HUES48 (cell line): ENCODE measurements around the gene CKMT2.
"Not testable (repeated sequence)": the region's sequence is repeated elsewhere in the genome, so short reads cannot be mapped to it uniquely, and the experiment has no call there.

ENCODE experiments used
- H3K27ac ChIP-seq: one replicate; pipeline ENCODE4 v1.7.0; 2013; ENCODE audit warnings: low read depth, low read length, inconsistent platforms
- H3K27me3 ChIP-seq: 2 replicates; pipeline ENCODE4 v1.6.1; 2013; ENCODE audit warnings: mild to moderate bottlenecking, low read length; ENCODE audit not compliant: control insufficient read depth, insufficient read depth
- H3K36me3 ChIP-seq: 2 replicates; pipeline ENCODE4 v1.6.1; 2013; ENCODE audit warnings: low read length; ENCODE audit not compliant: control insufficient read depth, insufficient read depth
- H3K4me1 ChIP-seq: 2 replicates; pipeline ENCODE4 v1.6.1; 2013; ENCODE audit warnings: mild to moderate bottlenecking, low read length; ENCODE audit not compliant: control insufficient read depth, insufficient read depth
- H3K4me3 ChIP-seq: 2 replicates; pipeline ENCODE4 v1.5.1; 2013; ENCODE audit warnings: mild to moderate bottlenecking, low read depth, low read length
- H3K9ac ChIP-seq: 2 replicates; pipeline ENCODE4 v1.6.1; 2013; ENCODE audit warnings: mild to moderate bottlenecking, low read depth, low read length, moderate library complexity
- H3K9me3 ChIP-seq: 2 replicates; pipeline ENCODE4 v1.6.1; 2013; ENCODE audit warnings: low read length; ENCODE audit not compliant: control insufficient read depth, insufficient read depth

The CKMT2 gene

GRCh38 chr5:81283976-81284375, 50.9 kb downstream of the CKMT2 start:
- Histone ChIP-seq H3K4me3 (no peak overlapping the region), H3K4me1 (no peaks in the 10 kb centered on the region), H3K27ac (no peak overlapping the region), H3K27me3 (no peaks in the 10 kb centered on the region), H3K36me3 (no peaks in the 10 kb centered on the region), H3K9me3 (no peaks in the 10 kb centered on the region), H3K9ac (no peak overlapping the region)

GRCh38 chr5:81286059-81286617, 53.0 kb downstream of the CKMT2 start:
- Histone ChIP-seq H3K27me3 (no peaks in the 10 kb centered on the region), H3K4me3 (no peak overlapping the region), H3K27ac (no peak overlapping the region), H3K9ac (no peak overlapping the region), H3K9me3 (no peaks in the 10 kb centered on the region), H3K4me1 (no peaks in the 10 kb centered on the region), H3K36me3 (no peaks in the 10 kb centered on the region)

- no peak overlapping the region for H3K9ac ChIP-seq
- H3K4me3 ChIP-seq: no peak overlapping the region
- no peaks in the 10 kb centered on the region for H3K36me3 ChIP-seq
- no peak overlapping the region for H3K27ac ChIP-seq
- peaks cover 9% of the 10 kb centered on the region for H3K9me3 ChIP-seq
- no peaks in the 10 kb centered on the region for H3K27me3 ChIP-seq
- H3K4me1 ChIP-seq: no peaks in the 10 kb centered on the region
Measured at GRCh38 chr5:81288021-81288433, 54.9 kb downstream of the CKMT2 start.

- H3K36me3 ChIP-seq: no peaks in the 10 kb centered on the region
- H3K9me3 ChIP-seq: peaks cover 16% of the 10 kb centered on the region
- H3K4me3 ChIP-seq: no peak overlapping the region
- no peak overlapping the region for H3K27ac ChIP-seq
- no peaks in the 10 kb centered on the region for H3K27me3 ChIP-seq
- H3K9ac ChIP-seq: no peak overlapping the region
- H3K4me1 ChIP-seq: no peaks in the 10 kb centered on the region
Measured at GRCh38 chr5:81290146-81290545, 57.0 kb downstream of the CKMT2 start.

GRCh38 chr5:81292130-81292529, 59.0 kb downstream of the CKMT2 start:
- Histone ChIP-seq H3K9me3 (peaks cover 16% of the 10 kb centered on the region), H3K27me3 (no peaks in the 10 kb centered on the region), H3K4me1 (no peaks in the 10 kb centered on the region), H3K4me3 (no peak overlapping the region), H3K36me3 (no peaks in the 10 kb centered on the region), H3K9ac (no peak overlapping the region), H3K27ac (no peak overlapping the region)

GRCh38 chr5:81294021-81294420, 60.9 kb downstream of the CKMT2 start:
- not testable (repeated sequence) for H3K4me1 ChIP-seq, H3K27ac ChIP-seq, H3K27me3 ChIP-seq, H3K36me3 ChIP-seq, H3K9ac ChIP-seq, H3K4me3 ChIP-seq
- peaks cover 16% of the 10 kb centered on the region for H3K9me3 ChIP-seq

GRCh38 chr5:81297531-81297930, 64.4 kb downstream of the CKMT2 start:
- no peaks in the 10 kb centered on the region for H3K36me3 ChIP-seq
- H3K9me3 ChIP-seq: peaks cover 8% of the 10 kb centered on the region; the same call in 1 of the 2 replicates
- H3K27ac ChIP-seq: no peak overlapping the region
- no peaks in the 10 kb centered on the region for H3K27me3 ChIP-seq
- no peak overlapping the region for H3K9ac ChIP-seq
- no peak overlapping the region for H3K4me3 ChIP-seq
- peaks cover 5% of the 10 kb centered on the region; the same call in 1 of the 2 replicates for H3K4me1 ChIP-seq

GRCh38 chr5:81300921-81301270, 67.8 kb downstream of the CKMT2 start:
- Histone ChIP-seq H3K9ac (peak overlapping the region; percentile 87), H3K27me3 (no peaks in the 10 kb centered on the region), H3K4me1 (peaks cover 7% of the 10 kb centered on the region; the same call in 1 of the 2 replicates), H3K36me3 (peaks cover 12% of the 10 kb centered on the region), H3K9me3 (no peaks in the 10 kb centered on the region), H3K4me3 (peak overlapping the region; percentile 96), H3K27ac (peak overlapping the region; percentile 91)

- peak within 1 kb of the TSS; percentile 96 for H3K4me3 ChIP-seq
- H3K4me1 ChIP-seq: peaks cover 7% of the 10 kb centered on the region; the same call in 1 of the 2 replicates
- H3K27me3 ChIP-seq: no peaks in the 10 kb centered on the region
- H3K36me3 ChIP-seq: peaks cover 12% of the 10 kb centered on the region
- H3K9ac ChIP-seq: peak within 1 kb of the TSS; percentile 87
- H3K27ac ChIP-seq: peak within 1 kb of the TSS; percentile 91
- no peaks in the 10 kb centered on the region for H3K9me3 ChIP-seq
Measured at GRCh38 chr5:81301271-81302015, 68.3 kb downstream of the CKMT2 start, which contains the start of gene ZCCHC9. TSS of gene ZCCHC9 (plus strand) at chr5:81301587. CDS start at chr5:81304758, 3,171 bp downstream.

GRCh38 chr5:81302596-81302995, 69.5 kb downstream of the CKMT2 start:
- Histone ChIP-seq H3K9ac (no peak overlapping the region), H3K27ac (no peak overlapping the region), H3K36me3 (peaks cover 12% of the 10 kb centered on the region), H3K27me3 (no peaks in the 10 kb centered on the region), H3K4me1 (peaks cover 7% of the 10 kb centered on the region; the same call in 1 of the 2 replicates), H3K9me3 (no peaks in the 10 kb centered on the region), H3K4me3 (peak overlapping the region; percentile 96)

GRCh38 chr5:81303563-81303962, 70.4 kb downstream of the CKMT2 start:
- H3K4me1 ChIP-seq: peaks cover 7% of the 10 kb centered on the region; the same call in 1 of the 2 replicates
- H3K9me3 ChIP-seq: no peaks in the 10 kb centered on the region
- H3K4me3 ChIP-seq: no peak overlapping the region
- no peak overlapping the region for H3K9ac ChIP-seq
- no peaks in the 10 kb centered on the region for H3K27me3 ChIP-seq
- H3K27ac ChIP-seq: no peak overlapping the region
- H3K36me3 ChIP-seq: peaks cover 13% of the 10 kb centered on the region
